ENCODE data around the gene RIMS1.

DNA sequence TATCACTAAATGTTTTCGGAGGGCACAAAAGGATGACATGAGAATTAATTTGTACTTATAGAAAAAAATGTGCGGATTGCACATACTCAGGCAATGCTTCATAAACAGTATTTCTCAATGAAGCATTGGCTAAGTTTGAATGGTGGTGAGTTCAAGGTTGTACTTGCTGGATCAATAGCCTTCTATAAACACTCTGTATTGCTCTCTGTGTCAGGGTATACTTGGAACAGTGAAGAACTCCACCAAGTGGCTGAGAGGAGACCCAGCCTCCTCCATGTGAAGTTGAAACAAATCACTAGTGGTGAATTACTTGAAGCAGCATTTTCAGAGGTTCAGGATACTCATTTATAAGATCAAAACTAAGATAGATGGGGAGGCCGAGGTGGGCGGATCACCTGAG lies 360.6 kb downstream of the RIMS1 start:
- TF ChIP-seq, protein P1, sequence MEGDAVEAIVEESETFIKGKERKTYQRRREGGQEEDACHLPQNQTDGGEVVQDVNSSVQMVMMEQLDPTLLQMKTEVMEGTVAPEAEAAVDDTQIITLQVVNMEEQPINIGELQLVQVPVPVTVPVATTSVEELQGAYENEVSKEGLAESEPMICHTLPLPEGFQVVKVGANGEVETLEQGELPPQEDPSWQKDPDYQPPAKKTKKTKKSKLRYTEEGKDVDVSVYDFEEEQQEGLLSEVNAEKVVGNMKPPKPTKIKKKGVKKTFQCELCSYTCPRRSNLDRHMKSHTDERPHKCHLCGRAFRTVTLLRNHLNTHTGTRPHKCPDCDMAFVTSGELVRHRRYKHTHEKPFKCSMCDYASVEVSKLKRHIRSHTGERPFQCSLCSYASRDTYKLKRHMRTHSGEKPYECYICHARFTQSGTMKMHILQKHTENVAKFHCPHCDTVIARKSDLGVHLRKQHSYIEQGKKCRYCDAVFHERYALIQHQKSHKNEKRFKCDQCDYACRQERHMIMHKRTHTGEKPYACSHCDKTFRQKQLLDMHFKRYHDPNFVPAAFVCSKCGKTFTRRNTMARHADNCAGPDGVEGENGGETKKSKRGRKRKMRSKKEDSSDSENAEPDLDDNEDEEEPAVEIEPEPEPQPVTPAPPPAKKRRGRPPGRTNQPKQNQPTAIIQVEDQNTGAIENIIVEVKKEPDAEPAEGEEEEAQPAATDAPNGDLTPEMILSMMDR (IDR thresholded peaks at IDR 0.05; ENCODE audit: low read depth, low read length), result peak; percentile 34
- TF ChIP-seq EZH2phosphoT487 (IDR thresholded peaks at IDR 0.05; ENCODE audit: low read depth), result no peak

Data from OCI-LY3 (cell line).